CD4-positive, CD25-positive, alpha-beta regulatory T cell (primary cell): ENCODE results near the gene RAG2. TPM values are rescaled to one million over a fixed set of nuclear protein-coding genes. Genes with fewer than 3 reads are reported as not detected.

Experiments used
- ATAC-seq, 2 donors: fragments of 150-1000 bp; cut with Tn5 transposase; one replicate each; pipeline ENCODE4 v1.10.0; 2021; ENCODE audit warnings: low read depth in 2 of 2, moderate number of reproducible peaks in 2 of 2, moderate library complexity in 1 of 2
- DNase-seq, 3 donors: peaks; one replicate each; pipeline versions ENCODE4 v3.0.0 to v3.0.0-alpha.2; 2012 to 2022; ENCODE audit warnings: mixed read lengths in 1 of 3
- H3K27ac ChIP-seq: one replicate; pipeline ENCODE4 v1.7.0; 2013; ENCODE audit warnings: mild to moderate bottlenecking, low read length; ENCODE audit not compliant: insufficient read depth, poor library complexity, severe bottlenecking
- H3K27me3 ChIP-seq: one replicate; pipeline ENCODE4 v1.7.0; 2013; ENCODE audit warnings: low read length; ENCODE audit not compliant: control insufficient read depth, insufficient read depth
- H3K36me3 ChIP-seq: one replicate; pipeline ENCODE4 v1.7.0; 2013; ENCODE audit warnings: mild to moderate bottlenecking, low read length, moderate library complexity; ENCODE audit not compliant: control insufficient read depth, insufficient read depth
- H3K4me1 ChIP-seq: 2 replicates; pipeline ENCODE4 v1.7.0; 2013; ENCODE audit warnings: mild to moderate bottlenecking, low read length; ENCODE audit not compliant: insufficient read depth, control insufficient read depth, poor library complexity, severe bottlenecking
- H3K4me3 ChIP-seq: one replicate; pipeline ENCODE4 v1.7.0; 2013; ENCODE audit warnings: low read depth, mild to moderate bottlenecking, low read length, moderate library complexity
- H3K9me3 ChIP-seq, 2 experiments: 1 replicate in 1 of 2; 2 replicates in 1 of 2; pipeline ENCODE4 v1.7.0; 2013; ENCODE audit warnings: low read length in 2 of 2, mild to moderate bottlenecking in 1 of 2, moderate library complexity in 1 of 2; ENCODE audit not compliant: control insufficient read depth in 2 of 2
- H3K27ac Mint-ChIP-seq, 3 donors: one replicate each; pipeline ENCODE4 v1.8.0; 2020 to 2022; ENCODE audit warnings: mild to moderate bottlenecking in 3 of 3, mixed read lengths in 3 of 3, moderate library complexity in 2 of 3
- H3K27me3 Mint-ChIP-seq: one replicate; pipeline ENCODE4 v1.8.0; 2022; ENCODE audit warnings: mild to moderate bottlenecking, mixed read lengths
- H3K36me3 Mint-ChIP-seq: one replicate; pipeline ENCODE4 v1.8.0; 2020; ENCODE audit warnings: mixed read lengths
- H3K4me1 Mint-ChIP-seq, 4 donors: one replicate each; pipeline ENCODE4 v1.8.0; 2020 to 2022; ENCODE audit warnings: mixed read lengths in 4 of 4, mild to moderate bottlenecking in 1 of 4
- H3K4me3 Mint-ChIP-seq, 4 donors: one replicate each; pipeline ENCODE4 v1.8.0; 2020 to 2022; ENCODE audit warnings: mild to moderate bottlenecking in 4 of 4, mixed read lengths in 4 of 4, moderate library complexity in 3 of 4
- H3K9me3 Mint-ChIP-seq, 7 donors: one replicate each; pipeline ENCODE4 v1.8.0; 2020 to 2022; ENCODE audit warnings: mixed read lengths in 7 of 7, mild to moderate bottlenecking in 3 of 7, moderate library complexity in 2 of 7
- polyA plus RNA-seq, 4 donors: library from polyadenylated mRNA; unstranded; fragments of 300-500 nt; fragmentation: Illumina TruSeq; gene quantifications; one replicate each; pipeline ENCODE4 v1.2.3, GENCODE V29; 2021
- total RNA-seq: library from RNA; stranded (reverse); gene quantifications from one replicate; pipeline ENCODE4 v1.2.3, GENCODE V29; 2022

Gene RAG2
- total and polyA plus RNA-seq, 5 donors from 2014 or later = not detected

- no peak overlapping the region for H3K27ac Mint-ChIP-seq
- no peak overlapping the region for H3K4me3 ChIP-seq
- no peaks in the 10 kb centered on the region for H3K4me1 Mint-ChIP-seq
- peaks cover 8% of the 10 kb centered on the region for H3K27me3 Mint-ChIP-seq
- H3K4me3 Mint-ChIP-seq = no peak overlapping the region
- H3K4me1 ChIP-seq = no peaks in the 10 kb centered on the region
- H3K9me3 ChIP-seq = no peaks in the 10 kb centered on the region
- DNase-seq (no peak), ATAC-seq (no peak)
- H3K36me3 ChIP-seq = no peaks in the 10 kb centered on the region
- no peak overlapping the region for H3K27ac ChIP-seq
- no peaks in the 10 kb centered on the region for H3K9me3 Mint-ChIP-seq
- no peaks in the 10 kb centered on the region for H3K27me3 ChIP-seq
- H3K36me3 Mint-ChIP-seq = no peaks in the 10 kb centered on the region
Observed at GRCh38 chr11:36623494-36623893, 25.5 kb upstream of the RAG2 start.

GRCh38 chr11:36622431-36623136 lies 24.5 kb upstream of the RAG2 start:
- Mint-ChIP-seq H3K9me3 (no peaks in the 10 kb centered on the region), H3K36me3 (no peaks in the 10 kb centered on the region), H3K27me3 (peaks cover 8% of the 10 kb centered on the region), H3K4me3 (no peak overlapping the region), H3K4me1 (no peaks in the 10 kb centered on the region), H3K27ac (no peak overlapping the region)
- DNase-seq = peak in 1 of 3 donors; percentile 17
- Histone ChIP-seq H3K27ac (no peak overlapping the region), H3K9me3 (no peaks in the 10 kb centered on the region), H3K27me3 (no peaks in the 10 kb centered on the region), H3K36me3 (no peaks in the 10 kb centered on the region), H3K4me1 (no peaks in the 10 kb centered on the region), H3K4me3 (no peak overlapping the region)
- no peak for ATAC-seq

GRCh38 chr11:36620246-36620645 lies 22.2 kb upstream of the RAG2 start:
- H3K27ac ChIP-seq = no peak overlapping the region
- Mint-ChIP-seq H3K36me3 (no peaks in the 10 kb centered on the region), H3K27me3 (peaks cover 8% of the 10 kb centered on the region), H3K4me3 (no peak overlapping the region), H3K4me1 (no peaks in the 10 kb centered on the region), H3K9me3 (no peaks in the 10 kb centered on the region), H3K27ac (no peak overlapping the region)
- H3K9me3 ChIP-seq = no peaks in the 10 kb centered on the region
- H3K36me3 ChIP-seq = no peaks in the 10 kb centered on the region
- ATAC-seq (no peak), DNase-seq (no peak)
- H3K4me3 ChIP-seq = no peak overlapping the region
- H3K4me1 ChIP-seq = no peaks in the 10 kb centered on the region
- H3K27me3 ChIP-seq = no peaks in the 10 kb centered on the region

- no peak overlapping the region for H3K4me3 Mint-ChIP-seq
- Histone ChIP-seq H3K27ac (no peak overlapping the region), H3K9me3 (no peaks in the 10 kb centered on the region), H3K27me3 (no peaks in the 10 kb centered on the region), H3K4me3 (no peak overlapping the region), H3K4me1 (no peaks in the 10 kb centered on the region), H3K36me3 (no peaks in the 10 kb centered on the region)
- no peaks in the 10 kb centered on the region for H3K4me1 Mint-ChIP-seq
- DNase-seq (no peak), ATAC-seq (no peak)
- H3K27ac Mint-ChIP-seq = no peak overlapping the region
- no peaks in the 10 kb centered on the region for H3K9me3 Mint-ChIP-seq
- H3K27me3 Mint-ChIP-seq = peaks cover 8% of the 10 kb centered on the region
- no peaks in the 10 kb centered on the region for H3K36me3 Mint-ChIP-seq
Observed at GRCh38 chr11:36619502-36619901, 21.5 kb upstream of the RAG2 start.

- Histone ChIP-seq H3K4me1 (no peaks in the 10 kb centered on the region), H3K27ac (no peak overlapping the region), H3K27me3 (no peaks in the 10 kb centered on the region), H3K36me3 (no peaks in the 10 kb centered on the region), H3K4me3 (no peak overlapping the region), H3K9me3 (no peaks in the 10 kb centered on the region)
- no peak overlapping the region for H3K4me3 Mint-ChIP-seq
- ATAC-seq (no peak), DNase-seq (no peak)
- H3K27me3 Mint-ChIP-seq = peaks cover 8% of the 10 kb centered on the region
- no peak overlapping the region for H3K27ac Mint-ChIP-seq
- H3K9me3 Mint-ChIP-seq = no peaks in the 10 kb centered on the region
- no peaks in the 10 kb centered on the region for H3K4me1 Mint-ChIP-seq
- no peaks in the 10 kb centered on the region for H3K36me3 Mint-ChIP-seq
Observed at GRCh38 chr11:36618363-36619047, 20.5 kb upstream of the RAG2 start.

- no peak overlapping the region for H3K27ac ChIP-seq
- no peak for ATAC-seq
- no peaks in the 10 kb centered on the region for H3K4me1 Mint-ChIP-seq
- no peaks in the 10 kb centered on the region for H3K27me3 ChIP-seq
- no peaks in the 10 kb centered on the region for H3K36me3 Mint-ChIP-seq
- H3K4me3 ChIP-seq = no peak overlapping the region
- H3K4me1 ChIP-seq = no peaks in the 10 kb centered on the region
- no peak for DNase-seq
- no peaks in the 10 kb centered on the region for H3K9me3 Mint-ChIP-seq
- no peaks in the 10 kb centered on the region for H3K36me3 ChIP-seq
- H3K9me3 ChIP-seq = no peaks in the 10 kb centered on the region
- H3K27me3 Mint-ChIP-seq = peaks cover 8% of the 10 kb centered on the region
- H3K4me3 Mint-ChIP-seq = no peak overlapping the region
- H3K27ac Mint-ChIP-seq = no peak overlapping the region
Observed at GRCh38 chr11:36617543-36618362, 19.7 kb upstream of the RAG2 start.

GRCh38 chr11:36615826-36616225 lies 17.8 kb upstream of the RAG2 start:
- no peak overlapping the region for H3K4me3 ChIP-seq
- no peaks in the 10 kb centered on the region for H3K9me3 Mint-ChIP-seq
- peaks cover 8% of the 10 kb centered on the region for H3K27me3 Mint-ChIP-seq
- no peaks in the 10 kb centered on the region for H3K4me1 ChIP-seq
- no peaks in the 10 kb centered on the region for H3K36me3 ChIP-seq
- H3K4me1 Mint-ChIP-seq = no peaks in the 10 kb centered on the region
- H3K27me3 ChIP-seq = no peaks in the 10 kb centered on the region
- ATAC-seq (no peak), DNase-seq (no peak)
- H3K9me3 ChIP-seq = no peaks in the 10 kb centered on the region
- H3K27ac Mint-ChIP-seq = no peak overlapping the region
- no peak overlapping the region for H3K4me3 Mint-ChIP-seq
- H3K27ac ChIP-seq = no peak overlapping the region
- H3K36me3 Mint-ChIP-seq = no peaks in the 10 kb centered on the region
